GM10248 (cell line): Measurements from ENCODE around the gene SDS.

Source experiments
- CTCF ChIA-PET: fragments of 300-600 bp; sonication (Branson Sonifier 250); formaldehyde crosslinking; extraction: SDS; loops from one replicate; lab custom pipeline; 2021; ENCODE audit warnings: antibody characterized with exemption; lab: Yijun Ruan, JAX
- POLR2A ChIA-PET: fragments of 350-650 bp; sonication (Branson Sonifier 250); formaldehyde crosslinking; extraction: SDS; loops from one replicate; lab custom pipeline; 2020; ENCODE audit warnings: antibody characterized with exemption; lab: Yijun Ruan, JAX
- DNase-seq: peaks from one replicate; pipeline ENCODE4 v3.0.0; 2012; ENCODE audit errors: extremely low spot score
- TF ChIP-seq, protein P1 (sequence below): IDR thresholded peaks from 2 replicates; pipeline ENCODE4 v1.5.1; 2012; ENCODE audit warnings: mild to moderate bottlenecking, low read depth; ENCODE audit errors: extremely low read depth, missing control alignments, control extremely low read depth

SDS gene

DNA sequence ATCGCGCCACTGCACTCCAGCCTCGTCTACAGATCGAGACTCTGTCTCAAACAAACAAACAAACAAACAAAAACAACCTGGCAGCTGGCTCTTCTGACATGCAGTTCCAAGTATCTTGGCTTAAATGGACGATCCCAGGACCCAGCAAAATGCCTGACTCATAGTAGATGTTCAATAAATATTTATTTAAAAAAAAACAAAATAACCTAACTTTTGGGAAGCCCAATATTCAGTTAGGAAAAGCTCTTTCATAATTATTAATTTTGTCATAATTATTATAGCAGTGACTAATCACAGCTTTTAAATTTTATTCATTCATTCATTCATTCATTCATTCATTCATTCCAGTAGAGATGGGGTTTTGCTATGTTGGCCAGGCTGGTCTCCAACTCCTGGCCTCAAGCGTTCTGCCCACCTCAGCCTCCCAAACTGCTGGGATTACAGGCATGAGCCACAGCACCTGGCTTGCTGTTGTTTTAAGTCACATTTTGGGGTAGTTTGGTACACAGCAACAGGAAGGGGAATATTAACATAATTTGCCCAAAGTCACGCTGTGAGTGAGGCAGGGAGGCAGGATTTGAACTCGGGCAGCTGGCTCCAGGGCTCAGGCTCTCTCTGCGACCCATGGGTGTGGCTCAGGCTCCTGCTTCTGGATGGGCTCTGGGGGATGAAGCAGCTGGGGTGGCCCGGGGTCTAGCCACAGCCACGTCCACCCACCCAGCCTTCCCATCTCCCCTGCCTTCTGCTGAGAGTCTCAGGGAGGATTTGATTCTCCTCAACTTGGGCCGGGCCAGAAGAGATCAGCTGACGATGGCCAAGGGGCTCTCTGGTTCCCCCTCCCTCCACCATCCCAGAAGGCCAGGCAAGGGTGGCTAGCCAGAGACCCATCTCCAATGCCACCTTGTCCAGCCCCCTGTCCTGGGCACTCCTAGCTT, 2.4 kb downstream of the SDS start:
- TF ChIP-seq, protein P1, sequence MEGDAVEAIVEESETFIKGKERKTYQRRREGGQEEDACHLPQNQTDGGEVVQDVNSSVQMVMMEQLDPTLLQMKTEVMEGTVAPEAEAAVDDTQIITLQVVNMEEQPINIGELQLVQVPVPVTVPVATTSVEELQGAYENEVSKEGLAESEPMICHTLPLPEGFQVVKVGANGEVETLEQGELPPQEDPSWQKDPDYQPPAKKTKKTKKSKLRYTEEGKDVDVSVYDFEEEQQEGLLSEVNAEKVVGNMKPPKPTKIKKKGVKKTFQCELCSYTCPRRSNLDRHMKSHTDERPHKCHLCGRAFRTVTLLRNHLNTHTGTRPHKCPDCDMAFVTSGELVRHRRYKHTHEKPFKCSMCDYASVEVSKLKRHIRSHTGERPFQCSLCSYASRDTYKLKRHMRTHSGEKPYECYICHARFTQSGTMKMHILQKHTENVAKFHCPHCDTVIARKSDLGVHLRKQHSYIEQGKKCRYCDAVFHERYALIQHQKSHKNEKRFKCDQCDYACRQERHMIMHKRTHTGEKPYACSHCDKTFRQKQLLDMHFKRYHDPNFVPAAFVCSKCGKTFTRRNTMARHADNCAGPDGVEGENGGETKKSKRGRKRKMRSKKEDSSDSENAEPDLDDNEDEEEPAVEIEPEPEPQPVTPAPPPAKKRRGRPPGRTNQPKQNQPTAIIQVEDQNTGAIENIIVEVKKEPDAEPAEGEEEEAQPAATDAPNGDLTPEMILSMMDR = no peak
- no peak for DNase-seq
- ChIA-PET CTCF (no interaction called here), POLR2A (no interaction called here)

DNA sequence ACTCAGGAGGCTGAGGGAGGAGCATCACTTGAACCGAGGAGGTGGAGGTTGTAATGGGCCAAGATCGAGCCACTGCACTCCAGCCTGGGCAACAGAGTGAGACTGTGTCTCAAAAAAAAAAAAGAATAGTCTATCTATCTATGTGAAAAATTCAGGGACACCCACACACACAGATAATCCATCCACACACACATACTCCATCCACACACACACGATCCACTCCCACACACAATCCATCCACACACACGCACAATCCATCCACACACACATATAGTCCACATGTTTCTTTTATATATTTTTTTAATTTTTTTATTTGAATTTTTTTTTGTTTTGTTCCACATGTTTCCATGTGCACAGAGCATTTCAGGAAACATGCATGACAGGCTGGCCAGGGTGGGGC, 3.3 kb downstream of the SDS start:
- CTCF ChIA-PET = no interaction called here
- POLR2A ChIA-PET = no interaction called here

DNA sequence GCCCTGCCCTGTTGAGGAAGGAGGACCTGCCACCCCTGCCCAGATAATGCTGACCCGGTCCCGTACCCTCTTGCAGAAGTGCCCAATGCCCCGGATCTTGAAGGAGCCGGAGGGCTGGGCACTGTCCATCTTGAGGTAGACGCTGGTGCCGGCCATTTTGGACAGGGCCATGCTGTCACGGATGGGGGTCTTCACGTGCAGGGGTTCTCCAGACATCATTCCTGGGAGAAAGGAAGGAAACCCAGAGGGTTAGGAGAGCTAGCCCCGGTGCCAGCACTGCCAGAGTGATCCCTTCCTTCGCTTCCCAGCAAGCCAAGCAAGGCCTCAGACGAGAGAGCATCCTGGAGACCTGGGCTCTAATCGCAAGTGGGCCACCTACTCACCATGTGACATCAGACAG, 4.2 kb downstream of the SDS start:
- ChIA-PET CTCF (no interaction called here), POLR2A (no interaction called here)
- no peak for DNase-seq
- TF ChIP-seq, protein P1 = no peak

More for the DNA sequence above, 3.3 kb downstream of the SDS start:
- DNase-seq = no peak
- TF ChIP-seq, protein P1 = no peak

GRCh38 chr12:113398346-113399290, 5.1 kb downstream of the SDS start:
- POLR2A ChIA-PET = no interaction called here
- DNase-seq = no peak
- TF ChIP-seq, protein P1 = no peak
- CTCF ChIA-PET = no interaction called here

- ChIA-PET CTCF (interaction anchor here (1.0 to 1.5 kb wide), 2 partner anchors 11 to 12 kb away, joined by 3 read pairs; no protein-coding TSS in a partner anchor), POLR2A (no interaction called here)
- no peak for DNase-seq
- TF ChIP-seq, protein P1 = no peak
Observed at GRCh38 chr12:113397497-113398197, 6.0 kb downstream of the SDS start.

- TF ChIP-seq, protein P1 = no peak
- ChIA-PET POLR2A (no interaction called here), CTCF (interaction anchor here (1.0 to 1.5 kb wide), 2 partner anchors 11 to 13 kb away, joined by 3 read pairs; no protein-coding TSS in a partner anchor)
- DNase-seq = no peak
Observed at GRCh38 chr12:113396828-113397496, 6.7 kb downstream of the SDS start.
